Ishikawa (cell line): ENCODE results near the gene DGCR8.

Experiments used
- CEBPB ChIP-seq: IDR thresholded peaks from 2 replicates; pipeline ENCODE4 v1.6.1; 2012
- CREB1 ChIP-seq: IDR thresholded peaks from 2 replicates; pipeline ENCODE4 v1.6.1; 2012; ENCODE audit warnings: low read depth
- EGR1 ChIP-seq: IDR thresholded peaks from 2 replicates; pipeline ENCODE4 v1.6.1; 2012
- EP300 ChIP-seq: IDR thresholded peaks from 2 replicates; pipeline ENCODE4 v1.6.1; 2012; ENCODE audit warnings: borderline replicate concordance
- FOXM1 ChIP-seq: IDR thresholded peaks from 2 replicates; pipeline ENCODE4 v1.6.1; 2012; ENCODE audit warnings: low read depth, borderline replicate concordance
- RAD21 ChIP-seq: IDR thresholded peaks from 2 replicates; pipeline ENCODE4 v1.6.1; 2012; ENCODE audit warnings: low read depth
- TAF1 ChIP-seq: IDR thresholded peaks from 2 replicates; pipeline ENCODE4 v1.6.1; 2012; ENCODE audit warnings: low read depth, mild to moderate bottlenecking
- TEAD4 ChIP-seq: IDR thresholded peaks from 2 replicates; pipeline ENCODE4 v1.6.1; 2012
- TF ChIP-seq, protein P1 (sequence below): IDR thresholded peaks from 2 replicates; pipeline ENCODE4 v1.6.1; 2012; ENCODE audit warnings: low read depth, mild to moderate bottlenecking
- TF ChIP-seq, protein P2 (sequence below): IDR thresholded peaks from 2 replicates; pipeline ENCODE4 v1.6.1; 2012

DNA sequence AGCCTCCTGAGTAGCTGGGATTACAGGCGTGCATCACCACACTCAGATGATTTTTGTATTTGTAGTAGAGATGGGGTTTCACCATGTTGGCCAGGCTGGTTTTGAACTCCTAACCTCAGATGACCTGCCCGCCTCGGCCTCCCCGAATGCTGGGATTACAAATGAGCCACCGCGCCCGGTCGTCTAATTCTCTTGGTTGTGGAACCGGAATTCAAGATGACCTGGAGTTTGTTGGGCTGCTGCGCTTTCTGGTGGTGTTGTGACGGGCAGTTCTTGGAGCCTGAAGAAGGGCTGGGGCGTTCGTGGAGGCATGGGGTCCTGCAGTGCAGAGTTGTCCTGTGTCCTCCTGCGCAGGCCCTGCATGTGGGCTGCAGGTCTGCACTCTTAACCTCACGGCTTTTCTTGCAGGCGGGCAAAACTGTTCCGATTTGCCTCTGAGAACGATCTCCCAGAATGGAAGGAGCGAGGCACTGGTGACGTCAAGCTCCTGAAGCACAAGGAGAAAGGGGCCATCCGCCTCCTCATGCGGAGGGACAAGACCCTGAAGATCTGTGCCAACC is 41.9 kb downstream of the DGCR8 start:
- TF ChIP-seq CREB1 (no peak), TAF1 (no peak), EGR1 (no peak), TEAD4 (no peak), CEBPB (no peak), EP300 (no peak), FOXM1 (no peak), RAD21 (no peak)
- TF ChIP-seq, protein P1, sequence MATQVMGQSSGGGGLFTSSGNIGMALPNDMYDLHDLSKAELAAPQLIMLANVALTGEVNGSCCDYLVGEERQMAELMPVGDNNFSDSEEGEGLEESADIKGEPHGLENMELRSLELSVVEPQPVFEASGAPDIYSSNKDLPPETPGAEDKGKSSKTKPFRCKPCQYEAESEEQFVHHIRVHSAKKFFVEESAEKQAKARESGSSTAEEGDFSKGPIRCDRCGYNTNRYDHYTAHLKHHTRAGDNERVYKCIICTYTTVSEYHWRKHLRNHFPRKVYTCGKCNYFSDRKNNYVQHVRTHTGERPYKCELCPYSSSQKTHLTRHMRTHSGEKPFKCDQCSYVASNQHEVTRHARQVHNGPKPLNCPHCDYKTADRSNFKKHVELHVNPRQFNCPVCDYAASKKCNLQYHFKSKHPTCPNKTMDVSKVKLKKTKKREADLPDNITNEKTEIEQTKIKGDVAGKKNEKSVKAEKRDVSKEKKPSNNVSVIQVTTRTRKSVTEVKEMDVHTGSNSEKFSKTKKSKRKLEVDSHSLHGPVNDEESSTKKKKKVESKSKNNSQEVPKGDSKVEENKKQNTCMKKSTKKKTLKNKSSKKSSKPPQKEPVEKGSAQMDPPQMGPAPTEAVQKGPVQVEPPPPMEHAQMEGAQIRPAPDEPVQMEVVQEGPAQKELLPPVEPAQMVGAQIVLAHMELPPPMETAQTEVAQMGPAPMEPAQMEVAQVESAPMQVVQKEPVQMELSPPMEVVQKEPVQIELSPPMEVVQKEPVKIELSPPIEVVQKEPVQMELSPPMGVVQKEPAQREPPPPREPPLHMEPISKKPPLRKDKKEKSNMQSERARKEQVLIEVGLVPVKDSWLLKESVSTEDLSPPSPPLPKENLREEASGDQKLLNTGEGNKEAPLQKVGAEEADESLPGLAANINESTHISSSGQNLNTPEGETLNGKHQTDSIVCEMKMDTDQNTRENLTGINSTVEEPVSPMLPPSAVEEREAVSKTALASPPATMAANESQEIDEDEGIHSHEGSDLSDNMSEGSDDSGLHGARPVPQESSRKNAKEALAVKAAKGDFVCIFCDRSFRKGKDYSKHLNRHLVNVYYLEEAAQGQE = no peak
- TF ChIP-seq, protein P2, sequence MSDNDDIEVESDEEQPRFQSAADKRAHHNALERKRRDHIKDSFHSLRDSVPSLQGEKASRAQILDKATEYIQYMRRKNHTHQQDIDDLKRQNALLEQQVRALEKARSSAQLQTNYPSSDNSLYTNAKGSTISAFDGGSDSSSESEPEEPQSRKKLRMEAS = no peak
